Lung (tissue), 16 donors: ENCODE data around the gene KRTCAP3. TPM values are rescaled to one million over a fixed set of nuclear protein-coding genes. Genes with fewer than 3 reads are reported as not detected.

Experiments used
- ATAC-seq: fragments of 200-7000 bp; cut with Tn5 transposase; one replicate; pipeline ENCODE4 v1.9.1; 2020; ENCODE audit warnings: moderate number of reproducible peaks; ENCODE audit not compliant: insufficient read depth, low FRiP score
- DNase-seq, 3 donors: peaks; one replicate each; pipeline ENCODE4 v3.0.0-alpha.2; 2013 to 2017
- H3K27ac ChIP-seq, 2 donors: one replicate each; pipeline ENCODE4 v1.5.1; 2013; ENCODE audit warnings: mild to moderate bottlenecking in 2 of 2, moderate library complexity in 2 of 2, control low read depth in 1 of 2, inconsistent platforms in 1 of 2, low read depth in 1 of 2, low read length in 1 of 2
- H3K27me3 ChIP-seq, 3 donors: one replicate each; pipeline ENCODE4 v1.5.1; 2013; ENCODE audit warnings: low read length in 2 of 3; ENCODE audit not compliant: control insufficient read depth in 3 of 3, insufficient read depth in 3 of 3
- H3K36me3 ChIP-seq, 4 donors: one replicate each; pipeline ENCODE4 v1.5.1; 2013; ENCODE audit warnings: low read length in 4 of 4, mild to moderate bottlenecking in 1 of 4, moderate library complexity in 1 of 4; ENCODE audit not compliant: control insufficient read depth in 4 of 4, insufficient read depth in 4 of 4
- H3K4me1 ChIP-seq, 5 donors: one replicate each; pipeline ENCODE4 v1.5.1; 2013; ENCODE audit warnings: low read length in 5 of 5, mild to moderate bottlenecking in 2 of 5, moderate library complexity in 1 of 5; ENCODE audit not compliant: control insufficient read depth in 5 of 5, insufficient read depth in 5 of 5
- H3K4me3 ChIP-seq: one replicate; pipeline ENCODE4 v1.5.1; 2013; ENCODE audit warnings: mild to moderate bottlenecking, control low read depth, moderate library complexity
- H3K9ac ChIP-seq, 2 donors: one replicate each; pipeline ENCODE4 v1.5.1; 2013; ENCODE audit warnings: low read length in 2 of 2, control low read depth in 1 of 2; ENCODE audit not compliant: insufficient read depth in 1 of 2
- H3K9me3 ChIP-seq, 4 donors: one replicate each; pipeline ENCODE4 v1.5.1; 2013; ENCODE audit warnings: low read length in 3 of 4, mild to moderate bottlenecking in 1 of 4, moderate library complexity in 1 of 4; ENCODE audit not compliant: control insufficient read depth in 4 of 4, insufficient read depth in 3 of 4
- CTCF ChIP-seq: IDR thresholded peaks from 2 replicates; pipeline ENCODE4 v1.5.1; 2012; ENCODE audit warnings: mild to moderate bottlenecking; ENCODE audit errors: control extremely low read depth, extremely low read depth
- WGBS, 2 donors: extraction: QIAGEN DNeasy Blood & Tissue Kit; methylation state at CpG; one replicate each; pipeline ENCODE4 v1.1.7; 2013; 5-methylcytosine and 5-hydroxymethylcytosine counted together
- long read RNA-seq, 5 donors: transcript quantifications; one replicate each; lab custom pipeline, GENCODE V29; 2026
- polyA plus RNA-seq, 2 donors: library from polyadenylated mRNA; stranded (reverse); fragments of 200-250 nt; gene quantifications; one replicate each; pipeline ENCODE4 v1.2.1, GENCODE V29; 2013
- total RNA-seq, 2 donors: library from RNA; depleted of rRNA in 1 of 2; stranded (reverse); fragments of >200 nt in 1 of 2; gene quantifications; one replicate each; pipeline ENCODE4 v1.2.1, GENCODE V29; 2014 to 2021
- donor health status: control.
- donor health status: control.
- donor health status: Bipolar disorder and iron deficiency.
- donor health status: healthy.
- donor health status: DM: yes; HTN: yes; CAD: no.

Gene KRTCAP3, protein sequence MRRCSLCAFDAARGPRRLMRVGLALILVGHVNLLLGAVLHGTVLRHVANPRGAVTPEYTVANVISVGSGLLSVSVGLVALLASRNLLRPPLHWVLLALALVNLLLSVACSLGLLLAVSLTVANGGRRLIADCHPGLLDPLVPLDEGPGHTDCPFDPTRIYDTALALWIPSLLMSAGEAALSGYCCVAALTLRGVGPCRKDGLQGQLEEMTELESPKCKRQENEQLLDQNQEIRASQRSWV
- total RNA-seq (10 to 100 TPM; 13.6 to 37.9 TPM), polyA plus RNA-seq (10 to 100 TPM; 37.4 to 50.2 TPM)
- long read RNA-seq, donor 1, partial matches to known transcripts = 0 of 3 reads
- long read RNA-seq, donor 1, other reads (novel, unspliced or antisense) = 0 of 3 reads
- long read RNA-seq, donor 2, partial matches to known transcripts = 5 of 6 reads
- long read RNA-seq, donor 2, other reads (novel, unspliced or antisense) = 0 of 6 reads
- long read RNA-seq, donor 3, partial matches to known transcripts = 0 of 1 reads
- long read RNA-seq, donor 3, other reads (novel, unspliced or antisense) = 0 of 1 reads
- long read RNA-seq, donor 4, partial matches to known transcripts = 0 of 7 reads
- long read RNA-seq, donor 4, other reads (novel, unspliced or antisense) = 7 of 7 reads
- long read RNA-seq, donor 5, partial matches to known transcripts = 0 of 1 reads
- long read RNA-seq, donor 5, other reads (novel, unspliced or antisense) = 0 of 1 reads

GRCh38 chr2:27441958-27442919, at the start of gene KRTCAP3:
Gene KRTCAP3 (plus strand): TSS chr2:27442381. CDS start chr2:27442413, 32 bp downstream.
- peak; percentile 49 for ATAC-seq
- peak within 1 kb of the TSS; percentile 20 for H3K4me3 ChIP-seq

DNA sequence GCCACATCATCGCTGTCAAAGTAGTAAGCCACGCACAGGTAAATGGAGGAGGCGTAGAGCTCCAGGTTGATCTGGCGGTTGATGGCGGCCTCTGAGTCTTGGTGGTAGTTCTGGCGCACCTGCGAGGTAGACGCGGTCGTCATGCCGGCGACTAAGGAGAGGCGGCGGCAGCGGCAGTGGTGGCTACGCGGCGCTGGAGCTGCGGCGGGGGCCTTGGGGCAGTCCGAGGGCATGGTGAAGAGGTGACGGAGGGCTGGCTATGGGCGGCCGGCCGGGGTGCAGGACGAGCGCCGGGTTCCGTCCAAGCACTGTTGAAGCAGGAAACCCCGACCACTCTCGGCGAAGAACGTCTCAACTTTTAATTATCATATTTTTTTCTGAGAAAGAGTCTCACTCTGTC, 49.0 kb upstream of the KRTCAP3 start:
- Histone ChIP-seq H3K9me3 (no peaks in the 10 kb centered on the region), H3K27me3 (no peaks in the 10 kb centered on the region), H3K4me1 (no peaks in the 10 kb centered on the region), H3K36me3 (peaks cover 0 to 4% (median 4%) of the 10 kb centered on the region in 4 donors), H3K4me3 (no peak overlapping the region), H3K9ac (no peak overlapping the region), H3K27ac (no peak overlapping the region)
- ATAC-seq = no peak
- no peak for TF ChIP-seq CTCF
- DNase-seq = no peak
- 98% methylated on average over 33 of the region's 33 CpGs for WGBS, 2 donors

More at GRCh38 chr2:27441958-27442919, at the start of gene KRTCAP3:
- TF ChIP-seq CTCF = no peak
- H3K9me3 ChIP-seq = no peaks in the 10 kb centered on the region
- WGBS, 2 donors = 60 to 63% methylated on average over 73 to 80 of the region's 80 CpGs
- no peaks in the 10 kb centered on the region for H3K27me3 ChIP-seq
- no peaks in the 10 kb centered on the region for H3K4me1 ChIP-seq
- DNase-seq = peak; percentile 31 to 70 (median 57)
- H3K36me3 ChIP-seq = peaks cover 27 to 42% (median 29%) of the 10 kb centered on the region in 4 donors
- no peak within 1 kb of the TSS for H3K9ac ChIP-seq
- peak within 1 kb of the TSS in 1 of 2 donors; percentile 78 for H3K27ac ChIP-seq

- DNase-seq = no peak
- Histone ChIP-seq H3K27me3 (no peaks in the 10 kb centered on the region), H3K36me3 (peaks cover 0 to 3% (median 1%) of the 10 kb centered on the region in 4 donors), H3K4me1 (peaks cover 0 to 3% (median 0%) of the 10 kb centered on the region in 5 donors), H3K4me3 (no peak overlapping the region), H3K27ac (no peak overlapping the region), H3K9me3 (no peaks in the 10 kb centered on the region), H3K9ac (no peak overlapping the region)
- WGBS, 2 donors = 94 to 96% methylated on average over 5 of the region's 5 CpGs
- no peak for ATAC-seq
- no peak for TF ChIP-seq CTCF
Observed at GRCh38 chr2:27398962-27399361, 43.2 kb upstream of the KRTCAP3 start.
